Fibroblast of the aortic adventitia (primary cell): ENCODE data around the gene KCNE5. TPM values are rescaled to one million over a fixed set of nuclear protein-coding genes. Genes with fewer than 3 reads are reported as not detected.
A peak's percentile ranks its signal among the peaks of the same experiment; 100 is the strongest.

ENCODE experiments used
- DNase-seq: peaks from one replicate; pipeline ENCODE4 v3.0.0-alpha.2; 2010; ENCODE audit warnings: low read depth
- H3K4me3 ChIP-seq: 2 replicates; pipeline ENCODE4 v1.5.1; 2011; ENCODE audit warnings: low read depth, mild to moderate bottlenecking, control low read depth, low read length, moderate library complexity
- CTCF ChIP-seq: IDR thresholded peaks from 2 replicates; pipeline ENCODE4 v1.5.1; 2011; ENCODE audit warnings: mild to moderate bottlenecking, low read length, control low read depth, inconsistent platforms; ENCODE audit not compliant: insufficient read depth
- total RNA-seq: library from RNA; depleted of rRNA; stranded (reverse); fragments of >200 nt; gene quantifications from 2 replicates; pipeline ENCODE4 v1.2.3, GENCODE V29; 2012; ENCODE audit warnings: low replicate concordance

KCNE5 gene
- total RNA-seq, 1 donor = 0.36 TPM

- no peak overlapping the region for H3K4me3 ChIP-seq
- DNase-seq = peak; percentile 52
- TF ChIP-seq CTCF = peak; percentile 51
Observed at GRCh38 chrX:109632906-109633504, 8.0 kb upstream of the KCNE5 start.

GRCh38 chrX:109629310-109629709 is 4.3 kb upstream of the KCNE5 start:
- H3K4me3 ChIP-seq = no peak overlapping the region
- no peak for TF ChIP-seq CTCF
- peak; percentile 2 for DNase-seq

- no peak for DNase-seq
- no peak overlapping the region for H3K4me3 ChIP-seq
- no peak for TF ChIP-seq CTCF
Observed at GRCh38 chrX:109626637-109627036, 1.7 kb upstream of the KCNE5 start.

- no peak for TF ChIP-seq CTCF
Observed at GRCh38 chrX:109623997-109624396, 975 bp downstream of the KCNE5 start.

GRCh38 chrX:109622270-109622669 is 2.7 kb downstream of the KCNE5 start:
- no peak for TF ChIP-seq CTCF
- DNase-seq = no peak
- H3K4me3 ChIP-seq = no peak overlapping the region

More at GRCh38 chrX:109623997-109624396, 975 bp downstream of the KCNE5 start:
- no peak overlapping the region for H3K4me3 ChIP-seq
- DNase-seq = no peak

- TF ChIP-seq CTCF = no peak
- no peak for DNase-seq
- H3K4me3 ChIP-seq = no peak overlapping the region
Observed at GRCh38 chrX:109619771-109620170, 5.2 kb downstream of the KCNE5 start.

GRCh38 chrX:109614951-109615350 is 10.0 kb downstream of the KCNE5 start:
- TF ChIP-seq CTCF = no peak
- H3K4me3 ChIP-seq = no peak overlapping the region
- DNase-seq = no peak
